Measurements from ENCODE around the gene BPIFB4.

- TF ChIP-seq POLR2AphosphoS5 (IDR thresholded peaks at IDR 0.05; ENCODE audit: low read depth) (no peak), CTCF (conservative IDR thresholded peaks at IDR 0.05; ENCODE audit: low read depth in 2 of 2) (no peak), ETS1 (IDR thresholded peaks at IDR 0.05) (no peak), EZH2 (IDR thresholded peaks at IDR 0.05; ENCODE audit: low read depth, unreplicated experiment) (no peak), EZH2phosphoT487 (IDR thresholded peaks at IDR 0.05; ENCODE audit: unreplicated experiment) (no peak), CREB1 (CRISPR knock-in tag; IDR thresholded peaks at IDR 0.05; ENCODE audit: low read depth) (no peak), JUNB (IDR thresholded peaks at IDR 0.05; ENCODE audit: unreplicated experiment) (no peak)
- TF ChIP-seq, protein P1, sequence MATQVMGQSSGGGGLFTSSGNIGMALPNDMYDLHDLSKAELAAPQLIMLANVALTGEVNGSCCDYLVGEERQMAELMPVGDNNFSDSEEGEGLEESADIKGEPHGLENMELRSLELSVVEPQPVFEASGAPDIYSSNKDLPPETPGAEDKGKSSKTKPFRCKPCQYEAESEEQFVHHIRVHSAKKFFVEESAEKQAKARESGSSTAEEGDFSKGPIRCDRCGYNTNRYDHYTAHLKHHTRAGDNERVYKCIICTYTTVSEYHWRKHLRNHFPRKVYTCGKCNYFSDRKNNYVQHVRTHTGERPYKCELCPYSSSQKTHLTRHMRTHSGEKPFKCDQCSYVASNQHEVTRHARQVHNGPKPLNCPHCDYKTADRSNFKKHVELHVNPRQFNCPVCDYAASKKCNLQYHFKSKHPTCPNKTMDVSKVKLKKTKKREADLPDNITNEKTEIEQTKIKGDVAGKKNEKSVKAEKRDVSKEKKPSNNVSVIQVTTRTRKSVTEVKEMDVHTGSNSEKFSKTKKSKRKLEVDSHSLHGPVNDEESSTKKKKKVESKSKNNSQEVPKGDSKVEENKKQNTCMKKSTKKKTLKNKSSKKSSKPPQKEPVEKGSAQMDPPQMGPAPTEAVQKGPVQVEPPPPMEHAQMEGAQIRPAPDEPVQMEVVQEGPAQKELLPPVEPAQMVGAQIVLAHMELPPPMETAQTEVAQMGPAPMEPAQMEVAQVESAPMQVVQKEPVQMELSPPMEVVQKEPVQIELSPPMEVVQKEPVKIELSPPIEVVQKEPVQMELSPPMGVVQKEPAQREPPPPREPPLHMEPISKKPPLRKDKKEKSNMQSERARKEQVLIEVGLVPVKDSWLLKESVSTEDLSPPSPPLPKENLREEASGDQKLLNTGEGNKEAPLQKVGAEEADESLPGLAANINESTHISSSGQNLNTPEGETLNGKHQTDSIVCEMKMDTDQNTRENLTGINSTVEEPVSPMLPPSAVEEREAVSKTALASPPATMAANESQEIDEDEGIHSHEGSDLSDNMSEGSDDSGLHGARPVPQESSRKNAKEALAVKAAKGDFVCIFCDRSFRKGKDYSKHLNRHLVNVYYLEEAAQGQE (IDR thresholded peaks at IDR 0.05; ENCODE audit: unreplicated experiment): no peak
- TF ChIP-seq, protein P2, sequence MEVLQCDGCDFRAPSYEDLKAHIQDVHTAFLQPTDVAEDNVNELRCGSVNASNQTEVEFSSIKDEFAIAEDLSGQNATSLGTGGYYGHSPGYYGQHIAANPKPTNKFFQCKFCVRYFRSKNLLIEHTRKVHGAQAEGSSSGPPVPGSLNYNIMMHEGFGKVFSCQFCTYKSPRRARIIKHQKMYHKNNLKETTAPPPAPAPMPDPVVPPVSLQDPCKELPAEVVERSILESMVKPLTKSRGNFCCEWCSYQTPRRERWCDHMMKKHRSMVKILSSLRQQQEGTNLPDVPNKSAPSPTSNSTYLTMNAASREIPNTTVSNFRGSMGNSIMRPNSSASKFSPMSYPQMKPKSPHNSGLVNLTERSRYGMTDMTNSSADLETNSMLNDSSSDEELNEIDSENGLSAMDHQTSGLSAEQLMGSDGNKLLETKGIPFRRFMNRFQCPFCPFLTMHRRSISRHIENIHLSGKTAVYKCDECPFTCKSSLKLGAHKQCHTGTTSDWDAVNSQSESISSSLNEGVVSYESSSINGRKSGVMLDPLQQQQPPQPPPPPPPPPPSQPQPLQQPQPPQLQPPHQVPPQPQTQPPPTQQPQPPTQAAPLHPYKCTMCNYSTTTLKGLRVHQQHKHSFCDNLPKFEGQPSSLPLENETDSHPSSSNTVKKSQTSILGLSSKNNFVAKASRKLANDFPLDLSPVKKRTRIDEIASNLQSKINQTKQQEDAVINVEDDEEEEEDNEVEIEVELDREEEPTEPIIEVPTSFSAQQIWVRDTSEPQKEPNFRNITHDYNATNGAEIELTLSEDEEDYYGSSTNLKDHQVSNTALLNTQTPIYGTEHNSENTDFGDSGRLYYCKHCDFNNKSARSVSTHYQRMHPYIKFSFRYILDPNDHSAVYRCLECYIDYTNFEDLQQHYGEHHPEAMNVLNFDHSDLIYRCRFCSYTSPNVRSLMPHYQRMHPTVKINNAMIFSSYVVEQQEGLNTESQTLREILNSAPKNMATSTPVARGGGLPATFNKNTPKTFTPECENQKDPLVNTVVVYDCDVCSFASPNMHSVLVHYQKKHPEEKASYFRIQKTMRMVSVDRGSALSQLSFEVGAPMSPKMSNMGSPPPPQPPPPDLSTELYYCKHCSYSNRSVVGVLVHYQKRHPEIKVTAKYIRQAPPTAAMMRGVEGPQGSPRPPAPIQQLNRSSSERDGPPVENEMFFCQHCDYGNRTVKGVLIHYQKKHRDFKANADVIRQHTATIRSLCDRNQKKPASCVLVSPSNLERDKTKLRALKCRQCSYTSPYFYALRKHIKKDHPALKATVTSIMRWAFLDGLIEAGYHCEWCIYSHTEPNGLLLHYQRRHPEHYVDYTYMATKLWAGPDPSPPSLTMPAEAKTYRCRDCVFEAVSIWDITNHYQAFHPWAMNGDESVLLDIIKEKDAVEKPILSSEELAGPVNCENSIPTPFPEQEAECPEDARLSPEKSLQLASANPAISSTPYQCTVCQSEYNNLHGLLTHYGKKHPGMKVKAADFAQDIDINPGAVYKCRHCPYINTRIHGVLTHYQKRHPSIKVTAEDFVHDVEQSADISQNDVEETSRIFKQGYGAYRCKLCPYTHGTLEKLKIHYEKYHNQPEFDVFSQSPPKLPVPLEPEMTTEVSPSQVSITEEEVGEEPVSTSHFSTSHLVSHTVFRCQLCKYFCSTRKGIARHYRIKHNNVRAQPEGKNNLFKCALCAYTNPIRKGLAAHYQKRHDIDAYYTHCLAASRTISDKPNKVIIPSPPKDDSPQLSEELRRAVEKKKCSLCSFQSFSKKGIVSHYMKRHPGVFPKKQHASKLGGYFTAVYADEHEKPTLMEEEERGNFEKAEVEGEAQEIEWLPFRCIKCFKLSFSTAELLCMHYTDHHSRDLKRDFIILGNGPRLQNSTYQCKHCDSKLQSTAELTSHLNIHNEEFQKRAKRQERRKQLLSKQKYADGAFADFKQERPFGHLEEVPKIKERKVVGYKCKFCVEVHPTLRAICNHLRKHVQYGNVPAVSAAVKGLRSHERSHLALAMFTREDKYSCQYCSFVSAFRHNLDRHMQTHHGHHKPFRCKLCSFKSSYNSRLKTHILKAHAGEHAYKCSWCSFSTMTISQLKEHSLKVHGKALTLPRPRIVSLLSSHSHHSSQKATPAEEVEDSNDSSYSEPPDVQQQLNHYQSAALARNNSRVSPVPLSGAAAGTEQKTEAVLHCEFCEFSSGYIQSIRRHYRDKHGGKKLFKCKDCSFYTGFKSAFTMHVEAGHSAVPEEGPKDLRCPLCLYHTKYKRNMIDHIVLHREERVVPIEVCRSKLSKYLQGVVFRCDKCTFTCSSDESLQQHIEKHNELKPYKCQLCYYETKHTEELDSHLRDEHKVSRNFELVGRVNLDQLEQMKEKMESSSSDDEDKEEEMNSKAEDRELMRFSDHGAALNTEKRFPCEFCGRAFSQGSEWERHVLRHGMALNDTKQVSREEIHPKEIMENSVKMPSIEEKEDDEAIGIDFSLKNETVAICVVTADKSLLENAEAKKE (CRISPR knock-in tag; IDR thresholded peaks at IDR 0.05): no peak
Measured at GRCh38 chr20:33124261-33124660, 44.8 kb downstream of the BPIFB4 start.

Data from GM23338 (cell line).